HepG2 (cell line): ENCODE measurements around the gene ARHGEF6. TPM values are rescaled to one million over a fixed set of nuclear protein-coding genes. Genes with fewer than 3 reads are reported as not detected.

Experiments
- ATAC-seq: fragments of 200-7000 bp; cut with Tn5 transposase; 3 replicates; pipeline ENCODE4 v1.9.1; 2020; ENCODE audit warnings: mild to moderate bottlenecking, moderate library complexity
- BruUV-seq: library from RNA; stranded (reverse); fragments of 400-500 nt; replicated peaks from 2 replicates; lab custom pipeline; 2021; lab: Mats Ljungman, UMichigan
- CTCF ChIA-PET: fragments of 300-600 bp; formaldehyde crosslinking; extraction: SDS; loops from one replicate; lab custom pipeline; 2021; ENCODE audit warnings: low total read pairs, inconsistent platforms, low intra/inter-chr PET ratio; lab: Yijun Ruan, JAX
- POLR2A ChIA-PET: fragments of 350-600 bp; sonication (Branson Sonifier 250); formaldehyde crosslinking; loops from one replicate; lab custom pipeline; 2020; ENCODE audit warnings: antibody characterized with exemption, inconsistent platforms; lab: Yijun Ruan, JAX
- DNase-seq: peaks from one replicate; pipeline ENCODE4 v3.0.0-alpha.2; 2015; ENCODE audit warnings: low spot score
- FAIRE-seq: peaks from 3 replicates; lab custom pipeline; 2011; peaks lifted over from hg19 to GRCh38; lab: Jason Lieb, UNC
- H2AFZ ChIP-seq: one replicate; pipeline ENCODE4 v1.6.1; 2011; ENCODE audit warnings: low read length, inconsistent platforms
- H3K27ac ChIP-seq: fragments of 300-600 bp; 3 replicates; pipeline ENCODE4 v1.8.0; 2011; ENCODE audit warnings: mixed run types, mild to moderate bottlenecking, mixed read lengths, low read length, inconsistent platforms; ENCODE audit not compliant: insufficient read depth; ENCODE audit errors: extremely low read length
- H3K27me3 ChIP-seq, 2 experiments: fragments of 200-600 bp in 1 of 2; 2 replicates in 1 of 2; 3 replicates in 1 of 2; pipeline versions ENCODE4 v1.6.0 to v1.8.0; 2011; ENCODE audit warnings: low read length in 2 of 2, mild to moderate bottlenecking in 2 of 2, moderate library complexity in 2 of 2, inconsistent platforms in 1 of 2; ENCODE audit not compliant: insufficient read depth in 2 of 2, control insufficient read depth in 1 of 2
- H3K36me3 ChIP-seq, 2 experiments: fragments of 200-600 bp in 1 of 2; replicated peaks in 1 of 2; 2 replicates in 1 of 2; 3 replicates in 1 of 2; pipeline versions ENCODE4 v1.5.1 to v1.8.0; 2011; ENCODE audit warnings: low read length in 2 of 2, inconsistent platforms in 1 of 2; ENCODE audit not compliant: insufficient read depth in 2 of 2, control insufficient read depth in 1 of 2
- H3K4me1 ChIP-seq: 2 replicates; pipeline ENCODE4 v1.5.1; 2012; ENCODE audit warnings: low read length, inconsistent platforms; ENCODE audit not compliant: insufficient read depth
- H3K4me2 ChIP-seq: 2 replicates; pipeline ENCODE4 v1.6.0; 2011; ENCODE audit warnings: low read depth, low read length, inconsistent platforms
- H3K4me3 ChIP-seq, 3 experiments: fragments of 200-600 bp in 1 of 3; sonication (generic), shearing (Covaris generic) in 1 of 3; replicated peaks in 1 of 3; 2 replicates each; pipeline ENCODE4 v1.5.1; 2011 to 2016; ENCODE audit warnings: low read length in 3 of 3, inconsistent platforms in 2 of 3, low read depth in 2 of 3, mild to moderate bottlenecking in 2 of 3, control low read depth in 1 of 3, mixed read lengths in 1 of 3; ENCODE audit not compliant: insufficient read depth in 1 of 3
- H3K79me2 ChIP-seq: one replicate; pipeline ENCODE4 v1.6.1; 2011; ENCODE audit warnings: low read length, inconsistent platforms; ENCODE audit not compliant: insufficient read depth
- H3K9ac ChIP-seq: 2 replicates; pipeline ENCODE4 v1.6.0; 2011; ENCODE audit warnings: mild to moderate bottlenecking, low read depth, low read length, inconsistent platforms; ENCODE audit not compliant: insufficient read depth
- H3K9me3 ChIP-seq: 2 replicates; pipeline ENCODE4 v1.5.1; 2012; ENCODE audit warnings: mild to moderate bottlenecking, low read length
- H4K20me1 ChIP-seq: 2 replicates; pipeline ENCODE4 v1.6.0; 2011; ENCODE audit warnings: inconsistent platforms, mild to moderate bottlenecking, low read length, moderate library complexity; ENCODE audit not compliant: insufficient read depth
- CREBL2 ChIP-seq: sonication (generic); formaldehyde crosslinking; IDR thresholded peaks from 2 replicates; pipeline ENCODE4 v1.8.1; 2023; ENCODE audit warnings: missing genetic modification reagents, mild to moderate bottlenecking, borderline replicate concordance
- HOXA9 ChIP-seq: sonication (generic); formaldehyde crosslinking; IDR thresholded peaks from 2 replicates; pipeline ENCODE4 v1.8.1; 2022; ENCODE audit warnings: missing genetic modification reagents, mild to moderate bottlenecking, moderate library complexity, borderline replicate concordance
- KLF9 ChIP-seq: IDR thresholded peaks from 2 replicates; pipeline ENCODE4 v1.6.1; 2016; ENCODE audit warnings: low read depth
- MAX ChIP-seq: IDR thresholded peaks from 2 replicates; pipeline ENCODE4 v1.6.1; 2012; ENCODE audit warnings: inconsistent platforms
- PAWR ChIP-seq: sonication (generic); formaldehyde crosslinking; IDR thresholded peaks from 2 replicates; pipeline ENCODE4 v1.4.0; 2020; ENCODE audit warnings: missing genetic modification reagents, mild to moderate bottlenecking, borderline replicate concordance
- POLR2G ChIP-seq: fragments of 200-400 bp; formaldehyde crosslinking; IDR thresholded peaks from 2 replicates; pipeline ENCODE4 v1.6.1; 2018; ENCODE audit warnings: mild to moderate bottlenecking, low read depth, low read length, moderate library complexity
- RFX5 ChIP-seq: IDR thresholded peaks from 2 replicates; pipeline ENCODE4 v1.6.1; 2011; ENCODE audit warnings: low read depth, low read length, improper control_type of control experiment
- SP4 ChIP-seq: sonication (generic); formaldehyde crosslinking; IDR thresholded peaks from 2 replicates; pipeline ENCODE4 v1.8.1; 2023; ENCODE audit warnings: mild to moderate bottlenecking, missing genetic modification reagents
- ZNF136 ChIP-seq: sonication (generic); formaldehyde crosslinking; IDR thresholded peaks from 2 replicates; pipeline ENCODE4 v1.8.1; 2022; ENCODE audit warnings: low read depth, mild to moderate bottlenecking, moderate library complexity, missing genetic modification reagents
- ZNF180 ChIP-seq: sonication (generic); formaldehyde crosslinking; IDR thresholded peaks from 2 replicates; pipeline ENCODE4 v1.4.0; 2020; ENCODE audit warnings: low read depth, missing genetic modification reagents, borderline replicate concordance
- ZNF264 ChIP-seq: sonication (generic); formaldehyde crosslinking; IDR thresholded peaks from 2 replicates; pipeline ENCODE4 v1.4.0; 2020; ENCODE audit warnings: missing genetic modification reagents
- ZNF333 ChIP-seq: sonication (generic); formaldehyde crosslinking; IDR thresholded peaks from 2 replicates; pipeline ENCODE4 v1.4.0; 2020; ENCODE audit warnings: mild to moderate bottlenecking, missing genetic modification reagents, borderline replicate concordance
- ZNF362 ChIP-seq: sonication (generic); formaldehyde crosslinking; IDR thresholded peaks from 2 replicates; pipeline ENCODE4 v1.4.0; 2020; ENCODE audit warnings: missing genetic modification reagents, mild to moderate bottlenecking, borderline replicate concordance
- ZNF546 ChIP-seq: sonication (generic); formaldehyde crosslinking; conservative IDR thresholded peaks from 2 replicates; pipeline ENCODE4 v1.8.1; 2023; ENCODE audit warnings: mild to moderate bottlenecking, missing genetic modification reagents
- ZNF792 ChIP-seq: IDR thresholded peaks from 2 replicates; pipeline ENCODE4 v1.6.1; 2016
- WGBS: methylation state at CpG from one replicate; pipeline ENCODE4 v1.1.6; 2017; ENCODE audit warnings: low lambda C conversion rate; 5-methylcytosine and 5-hydroxymethylcytosine counted together
- in situ Hi-C: cut with HindIII; loops from 2 replicates; pipeline ENCODE4 v1.10.0; 2017; ENCODE audit warnings: low pct_unique_long_range_greater_than_20kb; ENCODE audit not compliant: extremely low pct_ligation_motif_present
- intact Hi-C: fragments of 100-400 bp; cut with micrococcal nuclease; formaldehyde crosslinking; loops from one replicate; pipeline ENCODE4 v1.10.0; 2022; ENCODE audit not compliant: unreplicated experiment
- polyA plus RNA-seq, 8 experiments: library from polyadenylated mRNA; depleted of rRNA in 3 of 8; stranded (reverse) in 7 of 8; unstranded in 1 of 8; fragments of >200 nt; fragmentation: Illumina TruSeq in 4 of 8; extraction: Trizol in 4 of 8; gene quantifications; 2 replicates each; pipeline versions ENCODE4 v1.2.1 to v1.2.3, GENCODE V29; 2011 to 2016; ENCODE audit warnings: low read depth in 4 of 8, missing spikeins in 1 of 8, mixed read lengths in 1 of 8; ENCODE audit not compliant: insufficient read depth in 1 of 8
- total RNA-seq, 5 experiments: library from RNA; depleted of rRNA; stranded (reverse); fragments of >200 nt; fragmentation: Illumina TruSeq; extraction: Trizol; gene quantifications; 2 replicates each; pipeline ENCODE4 v1.2.3, GENCODE V29; 2016; ENCODE audit warnings: low read depth in 1 of 5

The ARHGEF6 gene
- total and polyA plus RNA-seq, 2 of the 13 experiments (the other 11 are each of a cell fraction or from before 2014, with no cell fraction given) = 0.03 TPM; not detected in 1

- no peak overlapping the region for H3K27ac ChIP-seq
- no peaks in the 10 kb centered on the region for H3K27me3 ChIP-seq
- POLR2A ChIA-PET = no interaction called here
- no peak for TF ChIP-seq RFX5
- TF ChIP-seq ZNF264 = no peak
- TF ChIP-seq ZNF792 (CRISPR knock-in tag) = no peak
- no peak for TF ChIP-seq ZNF362 (CRISPR knock-in tag)
- TF ChIP-seq HOXA9 (CRISPR knock-in tag) = no peak
- no peak for TF ChIP-seq MAX
- no peak for TF ChIP-seq ZNF180
- TF ChIP-seq PAWR = no peak
- TF ChIP-seq ZNF546 (CRISPR knock-in tag) = no peak
- TF ChIP-seq SP4 (CRISPR knock-in tag) = no peak
- TF ChIP-seq ZNF136 (CRISPR knock-in tag) = no peak
- TF ChIP-seq KLF9 (CRISPR knock-in tag) = no peak
- no peak for TF ChIP-seq ZNF333 (CRISPR knock-in tag)
- TF ChIP-seq POLR2G = no peak
- TF ChIP-seq CREBL2 (CRISPR knock-in tag) = no peak
- CTCF ChIA-PET = no interaction called here
- in situ Hi-C loops (no loop called here), intact Hi-C loops (no loop called here)
- H3K9me3 ChIP-seq = no peaks in the 10 kb centered on the region
- no peaks in the 10 kb centered on the region for H3K36me3 ChIP-seq
- FAIRE-seq (no peak), DNase-seq (no peak), ATAC-seq (no peak)
- 9% methylated on average over 5 of the region's 5 CpGs for WGBS
- H2AFZ ChIP-seq = no peak overlapping the region
- H3K79me2 ChIP-seq = no peaks in the 10 kb centered on the region
- H3K4me3 ChIP-seq = no peak overlapping the region
- H3K9ac ChIP-seq = no peak overlapping the region
- no TSS peak for BruUV-seq
- H3K4me2 ChIP-seq = no peak overlapping the region
- no peaks in the 10 kb centered on the region for H4K20me1 ChIP-seq
- H3K4me1 ChIP-seq = no peaks in the 10 kb centered on the region
These were observed 96.6 kb downstream of the ARHGEF6 start for GRCh38 chrX:136684120-136684519.
